Iris pigment epithelial cell (primary cell): ENCODE measurements around the gene CSNK2A3.
"Not testable (repeated sequence)": the region's sequence is repeated elsewhere in the genome, so short reads cannot be mapped to it uniquely, and the experiment has no call there.

Experiments
- DNase-seq: peaks from one replicate; pipeline ENCODE4 v3.0.0-alpha.2; 2011; ENCODE audit warnings: low read depth

Gene CSNK2A3

DNA sequence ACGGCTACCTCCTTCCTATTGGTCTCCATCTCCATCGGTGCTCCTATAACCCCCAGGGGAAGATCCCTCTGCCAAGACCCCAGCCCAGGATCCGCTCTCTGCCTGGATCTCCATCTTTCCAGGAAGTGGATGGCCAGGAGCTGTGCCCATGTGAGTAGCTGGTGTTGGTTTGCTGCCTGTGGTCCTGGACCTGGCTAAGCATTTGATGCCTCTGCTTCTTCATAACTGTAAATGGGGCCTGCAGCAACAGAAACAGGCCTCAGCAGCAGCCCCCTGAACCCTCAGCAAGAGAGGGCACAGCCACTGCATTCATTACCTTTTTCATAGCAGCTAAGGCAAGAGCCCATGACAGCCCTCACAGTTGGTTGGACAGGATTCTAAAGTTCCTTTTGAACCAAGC is 26.6 kb upstream of the CSNK2A3 start:
- no peak for DNase-seq

DNA sequence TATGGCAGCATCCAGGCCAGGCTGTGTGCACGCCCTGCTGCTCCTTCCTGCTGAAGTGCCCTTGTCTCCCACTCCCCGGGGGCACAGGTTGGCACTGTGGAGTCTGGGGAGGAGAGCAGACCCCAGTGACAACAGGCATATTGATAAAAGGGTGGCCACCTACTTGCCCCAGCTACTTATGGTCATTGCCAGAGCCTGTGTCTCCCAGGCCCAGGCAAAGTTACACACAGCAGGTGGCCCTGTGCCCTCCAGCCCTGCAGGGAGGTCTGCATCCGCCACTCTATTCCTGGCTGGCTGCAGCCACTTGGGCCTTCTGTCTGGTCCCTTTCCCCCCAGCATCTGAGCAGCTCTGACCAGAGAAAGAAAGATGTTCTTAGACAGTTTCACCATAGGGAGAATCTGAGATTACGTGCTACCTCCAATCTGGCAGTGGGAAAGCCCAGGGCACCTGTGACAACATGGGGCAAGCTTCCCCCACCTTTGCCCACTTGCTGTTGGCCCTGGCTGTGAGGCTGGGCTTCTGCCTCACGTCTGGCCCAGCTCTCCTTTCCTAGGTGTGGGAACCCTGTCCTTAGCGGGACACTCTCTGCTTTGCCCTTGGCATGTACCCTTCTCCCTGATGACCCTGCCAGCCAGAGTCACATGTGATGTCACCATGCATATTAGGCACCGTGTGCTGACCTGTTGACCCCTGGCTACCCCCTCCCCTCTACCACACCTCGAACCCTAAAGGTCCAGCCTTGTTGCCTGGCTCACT is 25.3 kb upstream of the CSNK2A3 start:
- DNase-seq, result no peak

DNA sequence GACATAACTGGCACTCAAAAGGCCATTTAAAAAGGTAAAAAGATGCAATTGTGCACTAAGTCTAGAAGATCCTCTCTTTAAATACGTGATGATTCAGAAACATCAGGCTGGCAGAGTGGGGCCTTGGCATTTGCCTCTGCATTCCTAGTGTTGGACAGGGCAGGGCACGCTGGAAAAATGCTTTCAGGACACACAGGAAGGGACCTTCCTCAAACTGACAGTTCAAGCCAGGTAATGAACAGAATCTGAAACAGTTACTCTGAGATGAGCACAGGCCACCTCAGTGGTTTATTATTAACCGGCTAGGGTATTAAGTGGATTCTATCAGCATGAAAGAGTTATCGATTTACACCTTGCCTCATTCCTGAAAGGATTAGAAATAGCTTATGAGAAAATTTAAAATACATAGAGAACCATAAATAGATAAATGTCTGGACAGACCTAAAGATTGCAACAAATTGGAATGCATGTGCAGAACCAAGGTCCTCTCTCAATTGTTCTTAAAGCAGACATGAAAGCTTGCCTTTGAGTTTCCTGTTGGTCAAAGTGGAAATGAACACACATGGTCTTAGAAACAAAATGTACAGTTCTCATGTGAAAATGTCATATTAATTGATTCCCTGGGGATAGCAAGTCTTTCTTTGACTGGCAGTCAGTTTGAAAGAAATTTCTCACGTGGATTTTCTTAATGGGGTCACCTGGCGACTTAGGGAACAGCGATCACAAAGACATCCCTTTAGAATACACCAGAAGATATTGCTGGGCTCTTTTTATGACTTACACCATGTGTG is 21.5 kb upstream of the CSNK2A3 start:
- DNase-seq, result no peak

DNA sequence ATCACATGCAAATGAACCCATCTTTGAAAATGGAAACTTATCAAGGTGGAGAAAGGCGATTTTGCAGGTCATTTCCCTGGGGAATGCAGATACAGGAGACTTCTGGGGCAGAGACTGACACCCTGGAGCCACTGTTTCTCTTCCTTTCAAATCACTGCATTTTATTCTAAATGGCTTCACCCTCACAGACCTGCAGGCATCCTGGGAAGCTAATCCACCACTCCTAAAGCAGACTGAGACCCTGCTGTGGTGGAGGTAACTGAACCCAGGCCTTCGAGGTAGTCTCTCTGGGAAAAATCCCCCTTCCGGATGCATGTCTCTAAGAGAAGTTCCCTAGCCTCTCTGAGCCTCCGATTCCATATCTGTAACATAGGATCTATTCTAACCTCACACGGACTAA is 20.9 kb upstream of the CSNK2A3 start:
- no peak for DNase-seq

DNA sequence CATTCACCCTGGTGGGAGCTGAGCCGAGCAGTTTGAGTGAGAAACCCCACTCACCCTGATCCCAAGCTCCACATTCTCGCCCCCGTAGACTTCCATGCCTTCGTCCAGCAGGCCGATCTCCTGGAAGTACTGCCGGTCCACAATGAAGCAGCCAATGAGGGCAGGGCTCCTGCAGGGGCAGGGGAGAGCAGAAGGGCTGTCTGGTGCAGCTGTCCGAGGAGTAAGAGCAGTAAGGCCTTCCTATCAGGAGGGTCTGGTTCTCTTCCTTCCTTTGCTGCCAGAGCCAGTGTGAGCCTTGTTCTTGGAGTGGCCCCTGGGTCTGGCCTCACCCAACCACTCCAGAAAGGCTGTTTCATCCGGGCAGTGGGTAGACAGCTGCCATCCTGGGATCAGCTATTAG is 19.4 kb upstream of the CSNK2A3 start:
- DNase-seq, result no peak

GRCh38 chr11:11370962-11371303 is 17.9 kb upstream of the CSNK2A3 start:
- DNase-seq, result no peak

DNA sequence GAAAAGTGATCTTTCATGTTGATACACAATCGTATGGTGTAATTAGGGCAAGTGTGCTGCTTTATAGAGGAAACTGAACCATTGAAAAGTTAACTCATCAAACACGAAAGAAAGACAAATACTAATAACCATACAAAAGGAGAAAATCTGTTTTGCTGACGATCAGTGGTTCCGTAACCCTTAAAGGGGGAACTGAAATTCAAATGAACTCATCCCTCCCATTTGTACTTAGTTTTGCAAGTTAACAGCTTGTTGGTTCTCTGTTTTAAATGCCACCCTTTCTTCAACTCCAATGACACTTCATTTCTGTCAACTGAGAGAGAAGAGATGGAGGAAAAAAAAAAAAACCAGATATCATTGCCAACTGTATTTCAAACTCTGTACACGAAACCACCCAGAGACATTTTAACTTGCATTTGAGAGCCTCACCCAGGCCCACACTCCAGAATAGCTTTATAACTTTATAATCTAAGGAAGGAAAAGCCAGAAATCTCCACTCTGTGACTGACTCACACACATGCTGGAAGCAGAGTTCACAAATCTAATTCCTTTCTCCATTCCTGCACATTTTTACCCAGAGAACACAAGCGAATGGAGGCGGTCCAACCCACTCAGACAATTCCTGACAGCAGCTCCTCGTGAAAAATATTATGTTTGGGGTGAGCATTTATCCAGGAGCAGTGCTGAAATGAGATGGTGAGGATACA is 17.4 kb upstream of the CSNK2A3 start:
- DNase-seq, result no peak

DNA sequence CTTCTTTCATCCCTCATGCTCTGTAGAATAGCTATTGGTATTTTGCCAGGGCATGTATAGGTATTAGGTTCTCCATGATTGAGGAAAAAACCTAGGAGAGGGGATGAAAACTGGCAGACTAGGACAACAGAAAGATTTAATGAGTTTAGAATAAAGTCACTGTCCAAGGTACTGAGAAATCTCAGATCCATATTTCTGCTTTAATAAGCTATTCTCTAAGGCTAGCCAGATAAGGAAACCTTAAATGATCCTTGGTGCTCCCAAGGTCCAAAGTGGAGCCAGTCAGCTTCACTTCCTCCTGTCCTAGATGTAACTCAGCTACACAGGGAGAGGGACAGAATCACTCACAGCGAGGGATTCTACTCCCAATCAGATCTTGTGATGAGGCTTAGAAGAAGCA is 13.7 kb upstream of the CSNK2A3 start:
- DNase-seq, result peak; percentile 12

- DNase-seq, result no peak
Measured at GRCh38 chr11:11363674-11364073, 10.6 kb upstream of the CSNK2A3 start.

DNA sequence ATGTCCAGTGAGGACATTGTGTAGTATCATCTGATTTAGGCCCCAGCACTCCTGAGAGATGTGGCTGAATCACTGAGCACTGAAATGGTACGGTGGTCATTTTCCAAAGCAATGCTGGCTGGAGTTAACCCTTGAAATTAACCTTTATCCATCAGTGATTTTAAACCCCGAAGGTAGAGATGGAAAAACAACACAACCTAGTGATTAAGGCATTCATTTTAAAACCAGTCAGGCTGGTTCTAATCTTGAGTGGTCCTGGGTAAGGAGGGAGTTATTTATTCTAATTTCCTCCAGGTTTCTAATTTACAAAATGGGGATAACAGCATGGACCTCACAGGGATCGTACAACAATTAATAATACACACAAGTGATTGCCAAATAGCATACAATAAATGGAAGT is 6.6 kb upstream of the CSNK2A3 start:
- no peak for DNase-seq

- DNase-seq, result no peak
Measured at GRCh38 chr11:11356842-11357241, 3.8 kb upstream of the CSNK2A3 start.

DNA sequence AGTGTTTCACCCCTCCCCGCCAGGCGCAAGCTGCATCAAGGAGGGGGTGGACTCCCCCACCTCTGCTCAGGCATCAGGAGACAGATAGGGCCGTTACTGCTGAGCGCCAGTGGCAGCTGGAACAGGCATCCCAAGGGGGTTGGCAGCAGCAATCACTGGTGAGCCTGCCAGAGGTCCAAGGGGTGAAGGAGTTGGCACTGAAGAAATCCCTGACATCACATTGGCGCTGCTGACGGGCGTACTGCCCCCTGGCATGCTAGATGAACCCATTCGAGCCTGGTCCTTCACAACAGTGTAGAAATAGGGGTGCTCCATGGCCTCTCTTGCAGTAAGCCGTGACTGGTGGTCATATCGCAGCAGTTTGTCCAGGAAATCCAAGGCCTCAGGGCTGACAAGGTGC is 1.2 kb downstream of the CSNK2A3 start:
- DNase-seq, result not testable (repeated sequence)

GRCh38 chr11:11351042-11351586 is 1.9 kb downstream of the CSNK2A3 start:
- DNase-seq, result no peak

DNA sequence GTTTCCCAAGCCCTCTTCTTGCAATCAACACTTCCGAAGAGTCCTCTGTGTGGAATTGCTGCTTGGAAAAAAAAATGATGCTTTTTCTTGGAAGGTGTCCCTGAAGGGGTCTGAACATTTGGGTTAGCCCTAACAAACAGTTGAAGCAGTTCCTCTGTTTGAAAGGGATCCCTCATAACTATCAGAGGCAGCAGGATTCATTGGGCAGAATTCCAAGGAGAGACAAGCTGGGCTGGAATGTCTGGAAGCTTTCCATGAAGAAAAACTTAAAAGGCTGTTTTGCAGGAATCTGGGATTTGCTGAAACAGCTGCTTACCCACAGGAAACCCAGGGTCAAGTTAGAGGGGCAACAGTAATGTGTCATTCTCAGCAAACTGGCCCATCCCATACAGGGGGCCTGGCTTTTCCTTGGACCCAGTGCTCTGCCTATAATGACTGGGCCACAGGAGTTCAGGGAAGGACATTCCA is 3.1 kb downstream of the CSNK2A3 start:
- peak; percentile 32 for DNase-seq

GRCh38 chr11:11349106-11349825 is 3.8 kb downstream of the CSNK2A3 start:
- DNase-seq, result no peak

- DNase-seq, result no peak
Measured at GRCh38 chr11:11348303-11348702, 4.7 kb downstream of the CSNK2A3 start.

DNA sequence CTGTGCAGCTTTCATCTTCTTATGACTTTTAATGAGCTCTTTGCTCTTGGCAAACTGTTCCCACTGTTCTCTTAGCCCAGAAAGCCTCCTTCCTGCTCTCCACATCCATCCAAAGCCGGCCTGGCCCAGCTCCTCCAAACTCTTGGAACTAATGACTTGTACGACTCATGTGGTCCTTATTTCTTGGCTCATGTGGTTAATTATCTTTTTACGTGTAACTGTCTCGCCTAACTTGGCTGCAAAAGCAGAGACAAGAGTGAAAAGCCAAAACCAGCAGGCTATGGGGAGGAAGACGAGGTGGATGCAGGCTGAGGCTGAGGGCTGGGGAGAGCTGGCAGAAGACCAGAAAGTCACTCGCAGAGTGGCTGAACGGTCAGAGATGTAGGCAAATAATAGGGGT is 5.5 kb downstream of the CSNK2A3 start:
- DNase-seq, result no peak

GRCh38 chr11:11346303-11346702 is 6.7 kb downstream of the CSNK2A3 start:
- no peak for DNase-seq

- DNase-seq, result no peak
Measured at GRCh38 chr11:11345099-11345498, 8.0 kb downstream of the CSNK2A3 start.

- no peak for DNase-seq
Measured at GRCh38 chr11:11344045-11344444, 9.0 kb downstream of the CSNK2A3 start.

DNA sequence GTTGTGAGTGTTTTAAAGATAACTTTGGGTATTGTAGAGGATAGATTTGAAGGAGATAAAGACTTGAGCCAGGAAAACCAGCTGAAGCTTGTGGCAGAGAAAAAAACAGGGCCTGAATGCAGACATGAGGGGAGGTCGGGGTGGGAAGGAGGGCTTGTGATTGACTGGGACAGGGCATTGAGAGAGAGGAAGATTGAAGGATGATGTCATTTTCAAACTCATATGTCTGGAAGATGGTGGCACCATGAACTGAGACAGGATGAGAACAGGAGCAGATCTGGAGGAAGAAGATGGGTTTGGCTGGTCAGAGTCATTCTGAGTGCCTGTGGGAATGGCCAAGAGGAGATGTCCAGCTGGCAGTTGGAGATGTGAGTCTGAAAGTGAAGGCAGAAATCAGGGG is 14.7 kb downstream of the CSNK2A3 start:
- DNase-seq, result no peak

DNA sequence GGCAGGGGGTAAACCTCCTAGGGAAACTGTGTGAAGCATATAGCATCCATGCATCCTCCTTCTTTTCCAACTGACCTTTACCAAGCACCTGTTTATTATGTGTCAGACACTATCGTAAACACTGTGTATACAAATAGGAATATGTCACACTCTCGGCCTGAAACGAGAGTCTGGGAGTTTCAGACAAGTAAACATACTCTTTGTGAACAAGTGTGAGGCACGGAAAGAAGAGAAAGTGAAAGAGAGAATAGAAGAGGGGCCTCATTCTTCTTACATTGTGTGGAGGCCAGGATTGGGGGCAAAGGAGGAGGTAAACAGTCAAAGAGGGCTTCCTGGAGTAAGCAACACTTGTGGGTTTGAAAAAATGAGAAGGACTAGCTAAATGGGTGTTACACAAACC is 16.4 kb downstream of the CSNK2A3 start:
- DNase-seq, result no peak
